OCI-LY7 (cell line): Measurements from ENCODE around the gene KCNIP3.

Experiments used
- EZH2phosphoT487 ChIP-seq: fragments of 200-600 bp; sonication (generic); IDR thresholded peaks from 2 replicates; pipeline ENCODE4 v1.6.1; 2018; ENCODE audit warnings: low read depth, borderline replicate concordance, mild to moderate bottlenecking, mixed run types, antibody characterized with exemption, low read length, moderate library complexity, mixed read lengths
- TF ChIP-seq, protein P1 (sequence below): fragments of 200-600 bp; sonication (generic); conservative IDR thresholded peaks from 2 replicates; pipeline ENCODE4 v1.5.1; 2014; ENCODE audit warnings: mild to moderate bottlenecking, antibody characterized with exemption, low read length, moderate library complexity, mixed read lengths

DNA sequence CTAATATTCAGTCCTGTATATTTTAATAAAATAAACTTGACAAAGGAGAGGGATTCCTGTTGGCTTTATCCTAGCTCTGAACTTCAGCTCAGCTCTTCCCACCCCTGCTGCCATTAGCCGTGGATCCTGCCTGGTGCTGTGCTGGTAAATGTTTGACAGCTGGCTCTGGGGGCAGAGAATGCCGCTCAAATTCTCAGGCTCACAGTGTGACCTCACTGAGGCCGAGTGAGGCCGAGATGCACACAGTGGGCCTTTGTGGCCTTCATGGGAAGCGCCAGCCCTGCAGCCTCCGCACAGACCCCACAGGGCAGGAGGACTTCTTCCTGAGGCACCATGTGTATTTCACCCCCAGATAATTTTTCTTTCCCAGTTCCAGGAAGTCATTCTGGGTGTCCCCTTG lies 88.9 kb downstream of the KCNIP3 start:
- TF ChIP-seq, protein P1, sequence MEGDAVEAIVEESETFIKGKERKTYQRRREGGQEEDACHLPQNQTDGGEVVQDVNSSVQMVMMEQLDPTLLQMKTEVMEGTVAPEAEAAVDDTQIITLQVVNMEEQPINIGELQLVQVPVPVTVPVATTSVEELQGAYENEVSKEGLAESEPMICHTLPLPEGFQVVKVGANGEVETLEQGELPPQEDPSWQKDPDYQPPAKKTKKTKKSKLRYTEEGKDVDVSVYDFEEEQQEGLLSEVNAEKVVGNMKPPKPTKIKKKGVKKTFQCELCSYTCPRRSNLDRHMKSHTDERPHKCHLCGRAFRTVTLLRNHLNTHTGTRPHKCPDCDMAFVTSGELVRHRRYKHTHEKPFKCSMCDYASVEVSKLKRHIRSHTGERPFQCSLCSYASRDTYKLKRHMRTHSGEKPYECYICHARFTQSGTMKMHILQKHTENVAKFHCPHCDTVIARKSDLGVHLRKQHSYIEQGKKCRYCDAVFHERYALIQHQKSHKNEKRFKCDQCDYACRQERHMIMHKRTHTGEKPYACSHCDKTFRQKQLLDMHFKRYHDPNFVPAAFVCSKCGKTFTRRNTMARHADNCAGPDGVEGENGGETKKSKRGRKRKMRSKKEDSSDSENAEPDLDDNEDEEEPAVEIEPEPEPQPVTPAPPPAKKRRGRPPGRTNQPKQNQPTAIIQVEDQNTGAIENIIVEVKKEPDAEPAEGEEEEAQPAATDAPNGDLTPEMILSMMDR, result no peak
- no peak for TF ChIP-seq EZH2phosphoT487
